Cardiac muscle cell (in vitro differentiated cells and primary cell): Measurements from ENCODE around the gene MRAS. TPM values are rescaled to one million over a fixed set of nuclear protein-coding genes. Genes with fewer than 3 reads are reported as not detected.

ENCODE experiments used
- DNase-seq, 2 donors: peaks; one replicate each; pipeline versions ENCODE4 v3.0.0 to v3.0.0-alpha.2; 2010 to 2017; ENCODE audit warnings: low read depth in 1 of 2, low spot score in 1 of 2
- H3K27ac ChIP-seq: fragments of 200-600 bp; sonication (generic); 2 replicates; pipeline ENCODE4 v1.5.1; 2016
- H3K27me3 ChIP-seq: fragments of 200-600 bp; sonication (generic); 2 replicates; pipeline ENCODE4 v1.6.0; 2016; ENCODE audit warnings: control low read depth
- H3K36me3 ChIP-seq: fragments of 200-600 bp; sonication (generic); 2 replicates; pipeline ENCODE4 v1.5.1; 2016; ENCODE audit warnings: control low read depth
- H3K4me1 ChIP-seq: fragments of 200-600 bp; sonication (generic); 2 replicates; pipeline ENCODE4 v1.8.1; 2017; ENCODE audit warnings: low read depth, mild to moderate bottlenecking, mixed run types
- H3K4me3 ChIP-seq: fragments of 200-600 bp; sonication (generic); 2 replicates; pipeline ENCODE4 v1.5.1; 2016; ENCODE audit warnings: mild to moderate bottlenecking
- H3K9me3 ChIP-seq: fragments of 200-600 bp; sonication (generic); 2 replicates; pipeline ENCODE4 v1.5.1; 2017; ENCODE audit warnings: low read depth, mild to moderate bottlenecking, control low read depth
- CTCF ChIP-seq: IDR thresholded peaks from 2 replicates; pipeline ENCODE4 v1.5.1; 2012; ENCODE audit warnings: low read depth, mild to moderate bottlenecking, low read length
- polyA plus RNA-seq: library from polyadenylated mRNA; unstranded; fragments of >200 nt; fragmentation: Nextera tagmentation; extraction: Ambion mirVana; gene quantifications from 2 replicates; pipeline ENCODE4 v1.2.1, GENCODE V29; 2016
- total RNA-seq: library from RNA; depleted of rRNA; stranded (reverse); fragments of >200 nt; gene quantifications from 2 replicates; pipeline ENCODE4 v1.2.3, GENCODE V29; 2016

MRAS gene
- total and polyA plus RNA-seq, 2 experiments from 2014 or later = 66.5 to 92.6 TPM

- TF ChIP-seq CTCF = no peak
- Histone ChIP-seq H3K27me3 (no peaks in the 10 kb centered on the region), H3K36me3 (no peaks in the 10 kb centered on the region), H3K9me3 (no peaks in the 10 kb centered on the region), H3K4me1 (peaks cover 39% of the 10 kb centered on the region), H3K4me3 (no peak overlapping the region), H3K27ac (peak overlapping the region; percentile 53)
- peak in 1 of 2 donors; percentile 12 for DNase-seq
Measured at GRCh38 chr3:138367911-138368310, 19.5 kb downstream of the MRAS start.

GRCh38 chr3:138369151-138369900, 20.9 kb downstream of the MRAS start:
- no peak overlapping the region for H3K4me3 ChIP-seq
- TF ChIP-seq CTCF = no peak

GRCh38 chr3:138370321-138370720, 21.9 kb downstream of the MRAS start:
- Histone ChIP-seq H3K4me1 (peaks cover 56% of the 10 kb centered on the region), H3K9me3 (no peaks in the 10 kb centered on the region), H3K27me3 (no peaks in the 10 kb centered on the region), H3K27ac (peak overlapping the region; percentile 53), H3K36me3 (peaks cover 6% of the 10 kb centered on the region), H3K4me3 (no peak overlapping the region)
- no peak for DNase-seq
- TF ChIP-seq CTCF = no peak

More at GRCh38 chr3:138369151-138369900, 20.9 kb downstream of the MRAS start:
- Histone ChIP-seq H3K27me3 (no peaks in the 10 kb centered on the region), H3K9me3 (no peaks in the 10 kb centered on the region), H3K4me1 (peaks cover 51% of the 10 kb centered on the region), H3K27ac (peak overlapping the region; percentile 53), H3K36me3 (peaks cover 6% of the 10 kb centered on the region)
- DNase-seq = peak in 1 of 2 donors; percentile 18

GRCh38 chr3:138371070-138371965, 22.9 kb downstream of the MRAS start:
- H3K9me3 ChIP-seq = no peaks in the 10 kb centered on the region
- no peak for DNase-seq
- TF ChIP-seq CTCF = no peak
- no peaks in the 10 kb centered on the region for H3K27me3 ChIP-seq
- no peak overlapping the region for H3K4me3 ChIP-seq
- H3K36me3 ChIP-seq = peaks cover 6% of the 10 kb centered on the region
- H3K4me1 ChIP-seq = peaks cover 63% of the 10 kb centered on the region
- H3K27ac ChIP-seq = peak overlapping the region; percentile 94

- no peaks in the 10 kb centered on the region for H3K27me3 ChIP-seq
- H3K27ac ChIP-seq = peak overlapping the region; percentile 94
- TF ChIP-seq CTCF = no peak
- H3K9me3 ChIP-seq = no peaks in the 10 kb centered on the region
- H3K36me3 ChIP-seq = peaks cover 6% of the 10 kb centered on the region
- peaks cover 77% of the 10 kb centered on the region for H3K4me1 ChIP-seq
- H3K4me3 ChIP-seq = no peak overlapping the region
- no peak for DNase-seq
Measured at GRCh38 chr3:138373087-138373735, 24.8 kb downstream of the MRAS start.
